OCI-LY1 (cell line): ENCODE data around the gene TBPL2.

Experiments used
- EZH2 ChIP-seq: fragments of 200-600 bp; sonication (generic), shearing (Covaris generic); IDR thresholded peaks from 2 replicates; pipeline ENCODE4 v1.8.0; 2017; ENCODE audit warnings: borderline replicate concordance, mixed run types, mild to moderate bottlenecking, antibody characterized with exemption, low read length, moderate library complexity, mixed read lengths
- TF ChIP-seq, protein P1 (sequence below): fragments of 200-600 bp; sonication (generic), shearing (Covaris generic); IDR thresholded peaks from 2 replicates; pipeline ENCODE4 v1.5.1; 2017; ENCODE audit warnings: mild to moderate bottlenecking, antibody characterized with exemption, low read length, moderate library complexity, mixed read lengths

DNA sequence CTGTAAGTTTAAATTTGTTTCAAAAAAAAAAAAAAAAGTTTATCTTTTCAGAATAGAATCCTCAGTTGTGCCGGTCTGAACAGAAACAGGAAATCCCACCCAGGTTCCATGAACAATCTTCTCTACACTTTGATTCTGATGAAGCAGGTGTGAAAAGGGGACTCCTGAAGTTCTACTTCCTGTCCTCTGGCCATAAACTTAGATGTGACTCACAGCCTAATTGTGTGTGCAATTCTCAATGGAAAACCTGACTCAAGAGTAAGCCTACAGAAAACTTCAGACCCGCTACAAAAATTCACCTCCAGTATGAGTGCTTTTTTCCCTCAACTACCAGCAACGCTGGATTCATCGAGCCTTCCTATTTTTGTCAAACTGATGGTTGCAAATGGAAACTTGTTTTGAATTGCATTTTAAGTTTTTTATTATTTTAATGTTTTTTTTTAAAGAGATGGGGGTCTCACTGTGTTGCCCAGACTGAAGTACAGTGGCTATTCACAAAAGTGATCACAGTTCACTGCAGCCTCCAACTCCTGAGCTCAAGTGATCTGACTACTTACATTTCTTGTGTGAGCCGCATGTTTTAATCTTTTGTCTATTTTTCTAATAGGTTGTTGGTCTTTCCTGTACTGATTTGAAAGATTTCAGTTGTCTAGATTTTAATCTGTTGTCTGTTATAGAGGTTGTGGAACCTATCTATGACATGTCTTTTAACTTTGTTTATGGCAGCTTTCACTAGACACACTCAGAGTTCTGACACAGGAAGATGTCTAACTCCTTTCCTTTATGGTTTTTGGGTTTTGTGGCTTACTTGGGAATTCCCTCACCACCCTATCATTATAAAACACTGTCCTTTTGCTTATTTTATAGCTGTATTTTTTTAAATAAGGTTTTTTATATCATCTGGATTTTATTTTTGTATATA, 66.4 kb downstream of the TBPL2 start:
- TF ChIP-seq, protein P1, sequence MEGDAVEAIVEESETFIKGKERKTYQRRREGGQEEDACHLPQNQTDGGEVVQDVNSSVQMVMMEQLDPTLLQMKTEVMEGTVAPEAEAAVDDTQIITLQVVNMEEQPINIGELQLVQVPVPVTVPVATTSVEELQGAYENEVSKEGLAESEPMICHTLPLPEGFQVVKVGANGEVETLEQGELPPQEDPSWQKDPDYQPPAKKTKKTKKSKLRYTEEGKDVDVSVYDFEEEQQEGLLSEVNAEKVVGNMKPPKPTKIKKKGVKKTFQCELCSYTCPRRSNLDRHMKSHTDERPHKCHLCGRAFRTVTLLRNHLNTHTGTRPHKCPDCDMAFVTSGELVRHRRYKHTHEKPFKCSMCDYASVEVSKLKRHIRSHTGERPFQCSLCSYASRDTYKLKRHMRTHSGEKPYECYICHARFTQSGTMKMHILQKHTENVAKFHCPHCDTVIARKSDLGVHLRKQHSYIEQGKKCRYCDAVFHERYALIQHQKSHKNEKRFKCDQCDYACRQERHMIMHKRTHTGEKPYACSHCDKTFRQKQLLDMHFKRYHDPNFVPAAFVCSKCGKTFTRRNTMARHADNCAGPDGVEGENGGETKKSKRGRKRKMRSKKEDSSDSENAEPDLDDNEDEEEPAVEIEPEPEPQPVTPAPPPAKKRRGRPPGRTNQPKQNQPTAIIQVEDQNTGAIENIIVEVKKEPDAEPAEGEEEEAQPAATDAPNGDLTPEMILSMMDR = no peak
- TF ChIP-seq EZH2 = no peak
